Stomach (tissue), 9 donors: ENCODE measurements around the gene AATK. TPM values are rescaled to one million over a fixed set of nuclear protein-coding genes. Genes with fewer than 3 reads are reported as not detected.

Experiments used
- DNase-seq, 2 donors: peaks; one replicate each; pipeline versions ENCODE4 v3.0.0 to v3.0.0-alpha.2; 2013 to 2019
- H3K27ac ChIP-seq, 5 donors: fragments of 200-600 bp in 4 of 5; sonication (generic) in 4 of 5; one replicate each; pipeline ENCODE4 v1.5.1; 2013 to 2019; ENCODE audit warnings: mild to moderate bottlenecking in 1 of 5, moderate library complexity in 1 of 5
- H3K27me3 ChIP-seq, 3 donors: fragments of 200-600 bp; sonication (generic); one replicate each; pipeline ENCODE4 v1.5.1; 2017 to 2019; ENCODE audit warnings: mixed run types in 1 of 3
- H3K36me3 ChIP-seq, 4 donors: fragments of 200-600 bp; sonication (generic); 1 replicate in 3 of 4; 2 replicates in 1 of 4; pipeline ENCODE4 v1.5.1; 2016 to 2019
- H3K4me1 ChIP-seq, 4 donors: fragments of 200-600 bp; sonication (generic); one replicate each; pipeline ENCODE4 v1.5.1; 2016 to 2019
- H3K4me3 ChIP-seq, 4 donors: fragments of 200-600 bp; sonication (generic) in 3 of 4; one replicate each; pipeline ENCODE4 v1.5.1; 2016 to 2019; ENCODE audit warnings: mild to moderate bottlenecking in 1 of 4
- H3K9me3 ChIP-seq, 4 donors: fragments of 200-600 bp; sonication (generic); one replicate each; pipeline ENCODE4 v1.5.1; 2016 to 2019
- EP300 ChIP-seq: sonication (generic); formaldehyde crosslinking; IDR thresholded peaks from one replicate; pipeline ENCODE4 v1.6.1; 2017; ENCODE audit warnings: antibody characterized with exemption
- POLR2A ChIP-seq, 4 donors: fragments of 450-650 bp; IDR thresholded peaks; one replicate each; pipeline ENCODE4 v1.6.1; 2016; ENCODE audit warnings: antibody characterized with exemption in 4 of 4, control low read depth in 2 of 4, mild to moderate bottlenecking in 1 of 4, moderate library complexity in 1 of 4
- POLR2AphosphoS5 ChIP-seq, 3 donors: sonication (generic); formaldehyde crosslinking; IDR thresholded peaks; one replicate each; pipeline ENCODE4 v1.6.1; 2016; ENCODE audit warnings: antibody characterized with exemption in 3 of 3
- WGBS, 5 donors: extraction: QIAGEN DNeasy Blood & Tissue Kit in 3 of 5; methylation state at CpG; one replicate each; pipeline versions ENCODE4 v1.1.5 to v1.1.7; 2013 to 2018; 5-methylcytosine and 5-hydroxymethylcytosine counted together
- intact Hi-C: fragments of 100-400 bp; cut with DNase I; formaldehyde crosslinking; loops from one replicate; pipeline ENCODE4 v1.15.1; 2023; ENCODE audit warnings: low total_unique reads
- polyA plus RNA-seq, 3 donors: library from polyadenylated mRNA; stranded (reverse); fragments of 200-250 nt; gene quantifications; one replicate each; pipeline ENCODE4 v1.2.3, GENCODE V29; 2013
- total RNA-seq, 5 donors: library from RNA; depleted of rRNA; stranded (reverse); fragments of >200 nt; gene quantifications; one replicate each; pipeline versions ENCODE4 v1.1.0 to v1.2.3, GENCODE V29; 2014 to 2016
- TF ChIP-seq, protein P1 (sequence below), 7 experiments: fragments of 450-650 bp in 4 of 7; fragments of 200-600 bp in 3 of 7; sonication (generic) in 3 of 7; IDR thresholded peaks; one replicate each; pipeline ENCODE4 v1.5.1; 2016 to 2019; ENCODE audit warnings: antibody characterized with exemption in 7 of 7, control low read depth in 2 of 7, mild to moderate bottlenecking in 1 of 7
- donor health status: healthy with polysubstance abuse.
- donor health status: Bipolar disorder and iron deficiency.
- donor health status: healthy.

AATK gene
- total and polyA plus RNA-seq, 8 donors = 0.87 to 31.7 (median 7.3) TPM

- intact Hi-C loops = no loop called here
- no peak overlapping the region for H3K4me3 ChIP-seq
- no peak for DNase-seq
- 66 to 79% (median 77%) methylated on average over 7 to 10 of the region's 10 CpGs for WGBS, 5 donors
- no peaks in the 10 kb centered on the region for H3K27me3 ChIP-seq
- peaks cover 0 to under 1% (median 0%) of the 10 kb centered on the region in 4 donors for H3K4me1 ChIP-seq
- no peak overlapping the region for H3K27ac ChIP-seq
- H3K9me3 ChIP-seq = no peaks in the 10 kb centered on the region
- H3K36me3 ChIP-seq = peaks cover 31 to 91% (median 86%) of the 10 kb centered on the region in 4 donors
- TF ChIP-seq, protein P1, sequence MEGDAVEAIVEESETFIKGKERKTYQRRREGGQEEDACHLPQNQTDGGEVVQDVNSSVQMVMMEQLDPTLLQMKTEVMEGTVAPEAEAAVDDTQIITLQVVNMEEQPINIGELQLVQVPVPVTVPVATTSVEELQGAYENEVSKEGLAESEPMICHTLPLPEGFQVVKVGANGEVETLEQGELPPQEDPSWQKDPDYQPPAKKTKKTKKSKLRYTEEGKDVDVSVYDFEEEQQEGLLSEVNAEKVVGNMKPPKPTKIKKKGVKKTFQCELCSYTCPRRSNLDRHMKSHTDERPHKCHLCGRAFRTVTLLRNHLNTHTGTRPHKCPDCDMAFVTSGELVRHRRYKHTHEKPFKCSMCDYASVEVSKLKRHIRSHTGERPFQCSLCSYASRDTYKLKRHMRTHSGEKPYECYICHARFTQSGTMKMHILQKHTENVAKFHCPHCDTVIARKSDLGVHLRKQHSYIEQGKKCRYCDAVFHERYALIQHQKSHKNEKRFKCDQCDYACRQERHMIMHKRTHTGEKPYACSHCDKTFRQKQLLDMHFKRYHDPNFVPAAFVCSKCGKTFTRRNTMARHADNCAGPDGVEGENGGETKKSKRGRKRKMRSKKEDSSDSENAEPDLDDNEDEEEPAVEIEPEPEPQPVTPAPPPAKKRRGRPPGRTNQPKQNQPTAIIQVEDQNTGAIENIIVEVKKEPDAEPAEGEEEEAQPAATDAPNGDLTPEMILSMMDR (IDR thresholded peaks at IDR 0.05) = no peak
- no peak for TF ChIP-seq POLR2A (IDR thresholded peaks at IDR 0.05)
- TF ChIP-seq POLR2AphosphoS5 (IDR thresholded peaks at IDR 0.05) = no peak
Observed at GRCh38 chr17:81111066-81111465, 55.0 kb downstream of the AATK start.

GRCh38 chr17:81110488-81111040 lies 55.5 kb downstream of the AATK start:
- intact Hi-C loops = no loop called here
- H3K36me3 ChIP-seq = peaks cover 28 to 91% (median 86%) of the 10 kb centered on the region in 4 donors

DNA sequence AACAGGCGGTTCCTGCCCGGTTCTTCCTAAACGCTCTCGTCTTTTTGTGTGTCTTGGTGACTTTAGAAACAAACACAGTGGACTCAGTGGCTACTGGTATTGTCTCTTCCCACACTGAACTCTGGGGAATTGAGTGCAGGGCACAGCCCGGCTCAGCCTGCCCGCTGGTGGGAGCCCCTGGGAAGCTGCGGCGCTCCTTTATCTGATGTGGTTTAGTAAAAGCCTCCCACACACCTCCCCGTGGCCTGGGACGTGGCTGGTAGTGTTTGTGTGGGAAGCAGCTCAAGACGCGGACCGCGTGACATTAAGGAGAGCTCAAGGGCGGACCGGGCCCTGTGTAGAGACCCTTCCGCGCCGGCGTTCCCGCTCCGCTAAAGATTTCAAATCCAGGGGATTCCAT lies 56.1 kb downstream of the AATK start:
- intact Hi-C loops = loop anchor here (10.0 kb wide), 1 partner anchor 115 kb away; the partner anchor contains the start of gene CHMP6
- Histone ChIP-seq H3K27ac (no peak overlapping the region), H3K9me3 (no peaks in the 10 kb centered on the region), H3K36me3 (peaks cover 35 to 91% (median 88%) of the 10 kb centered on the region in 4 donors), H3K27me3 (no peaks in the 10 kb centered on the region), H3K4me1 (no peaks in the 10 kb centered on the region), H3K4me3 (no peak overlapping the region)
- no peak for DNase-seq
- WGBS, 5 donors = 75 to 88% (median 84%) methylated on average over 18 to 22 of the region's 22 CpGs
- TF ChIP-seq, protein P1 (IDR thresholded peaks at IDR 0.05) = no peak
- TF ChIP-seq POLR2AphosphoS5 (IDR thresholded peaks at IDR 0.05) = no peak
- no peak for TF ChIP-seq POLR2A (IDR thresholded peaks at IDR 0.05)
- TF ChIP-seq EP300 = no peak

More at GRCh38 chr17:81110488-81111040, 55.5 kb downstream of the AATK start:
- WGBS, 5 donors = 69 to 87% (median 85%) methylated on average over 24 to 30 of the region's 30 CpGs
- Histone ChIP-seq H3K4me3 (no peak overlapping the region), H3K27me3 (no peaks in the 10 kb centered on the region), H3K4me1 (no peaks in the 10 kb centered on the region), H3K27ac (no peak overlapping the region), H3K9me3 (no peaks in the 10 kb centered on the region)
- TF ChIP-seq, protein P1 (IDR thresholded peaks at IDR 0.05) = no peak
- TF ChIP-seq EP300 = no peak
- no peak for TF ChIP-seq POLR2AphosphoS5 (IDR thresholded peaks at IDR 0.05)
- no peak for TF ChIP-seq POLR2A (IDR thresholded peaks at IDR 0.05)
- no peak for DNase-seq

DNA sequence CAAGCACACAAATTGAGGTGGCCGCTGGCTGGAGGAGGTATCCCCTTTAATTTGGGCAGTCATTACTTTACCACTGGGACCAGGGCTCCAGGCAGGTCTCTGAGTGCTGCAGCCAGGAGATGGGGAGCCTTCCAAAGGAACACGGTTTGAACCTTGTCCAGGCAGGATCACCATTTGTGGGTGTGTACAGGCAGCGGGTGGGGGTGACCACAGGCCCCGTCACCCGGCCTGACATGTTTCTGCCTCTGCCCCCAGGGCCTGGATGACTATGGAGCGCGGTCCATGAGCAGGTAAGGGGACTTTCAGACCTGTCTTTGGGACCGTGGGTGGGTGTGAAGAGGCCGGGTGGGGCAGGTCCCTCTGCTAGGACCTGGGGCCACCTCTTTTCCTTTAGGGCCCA lies 57.8 kb downstream of the AATK start:
- intact Hi-C loops = loop anchor here (10.0 kb wide), 1 partner anchor 113 kb away; the partner anchor contains the start of gene CHMP6

More for the DNA sequence above, 57.8 kb downstream of the AATK start:
- no peak for TF ChIP-seq EP300
- no peak for TF ChIP-seq POLR2AphosphoS5 (IDR thresholded peaks at IDR 0.05)
- no peak for TF ChIP-seq POLR2A (IDR thresholded peaks at IDR 0.05)
- TF ChIP-seq, protein P1 (IDR thresholded peaks at IDR 0.05) = no peak
- WGBS, 5 donors = 71 to 84% (median 75%) methylated on average over 7 to 9 of the region's 9 CpGs
- H3K27ac ChIP-seq = no peak overlapping the region
- no peaks in the 10 kb centered on the region for H3K9me3 ChIP-seq
- H3K27me3 ChIP-seq = no peaks in the 10 kb centered on the region
- no peaks in the 10 kb centered on the region for H3K4me1 ChIP-seq
- H3K36me3 ChIP-seq = peaks cover 52 to 100% (median 98%) of the 10 kb centered on the region in 4 donors
- DNase-seq = no peak
- H3K4me3 ChIP-seq = no peak overlapping the region
